NCI-H226 (cell line): ENCODE results near the gene TSPAN4.

Source experiments
- DNase-seq: peaks from one replicate; pipeline ENCODE4 v3.0.0-alpha.2; 2015

TSPAN4 gene

DNA sequence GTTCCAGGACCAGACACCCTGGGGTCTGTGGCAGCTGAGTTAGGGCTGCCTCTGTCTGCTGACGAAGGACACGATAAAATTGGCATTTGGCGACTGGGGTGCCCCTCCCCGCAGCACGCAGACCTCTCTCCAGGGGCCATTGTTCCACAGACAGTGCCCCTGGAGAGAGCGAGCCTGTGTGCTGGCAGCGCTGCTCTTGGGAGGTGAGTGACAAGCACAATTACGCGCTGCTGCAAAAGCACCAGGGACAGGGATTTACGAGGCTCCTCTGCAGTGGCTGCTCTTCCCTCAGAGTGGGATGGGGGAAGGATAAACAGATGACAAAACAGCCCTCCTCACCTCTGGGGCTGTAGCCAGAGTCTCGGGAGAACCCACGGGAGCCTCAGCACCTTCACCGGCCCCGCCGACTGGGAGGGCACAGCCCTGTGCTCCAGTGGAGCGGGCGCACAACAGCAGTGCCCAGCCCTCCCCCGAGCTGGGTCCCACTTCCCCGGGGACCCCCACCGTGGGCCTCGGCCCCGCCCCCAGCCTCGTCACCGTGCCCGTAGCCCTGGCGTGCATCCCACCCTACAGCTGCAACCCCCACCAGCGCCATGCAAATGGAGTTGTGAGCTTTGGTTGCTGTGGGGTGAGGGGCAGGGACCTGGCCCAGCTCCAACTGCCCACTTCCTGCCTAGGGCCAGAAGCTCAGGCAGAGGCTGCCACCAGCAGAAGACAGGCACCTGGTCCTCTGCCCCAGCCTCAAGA lies 48.3 kb downstream of the TSPAN4 start:
- no peak for DNase-seq

DNA sequence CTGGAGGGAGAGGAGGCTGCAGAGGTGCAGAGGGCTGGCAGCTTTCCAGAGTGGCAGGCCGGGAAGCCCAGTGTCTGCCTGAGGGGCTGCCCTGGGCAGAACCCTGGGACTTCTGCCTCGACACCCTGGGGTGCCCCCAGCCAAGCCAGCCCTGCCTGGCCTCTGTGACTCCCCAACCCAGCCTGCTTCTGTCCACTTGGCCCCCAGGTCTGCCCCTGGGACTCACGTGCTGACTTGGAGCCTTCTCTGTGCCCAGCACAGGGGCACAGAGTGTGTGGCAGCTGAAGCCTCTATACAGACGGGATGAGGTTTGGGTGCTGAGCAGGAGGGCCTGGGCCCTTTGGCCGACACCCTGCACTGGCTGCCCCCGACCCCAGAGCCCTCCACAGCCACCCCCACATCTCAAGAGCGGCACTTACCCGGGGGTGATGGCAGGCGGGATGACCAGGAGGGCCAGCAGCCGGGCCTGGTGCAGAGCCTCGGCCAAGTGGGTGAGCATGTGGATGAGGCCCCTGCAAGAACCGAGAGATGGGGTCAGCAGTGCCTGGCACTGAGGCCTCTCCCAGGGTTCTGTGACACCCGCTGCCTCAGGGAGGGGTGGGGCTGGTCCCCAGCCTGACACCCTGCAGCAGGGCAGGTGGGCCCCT lies 50.5 kb downstream of the TSPAN4 start:
- no peak for DNase-seq

DNA sequence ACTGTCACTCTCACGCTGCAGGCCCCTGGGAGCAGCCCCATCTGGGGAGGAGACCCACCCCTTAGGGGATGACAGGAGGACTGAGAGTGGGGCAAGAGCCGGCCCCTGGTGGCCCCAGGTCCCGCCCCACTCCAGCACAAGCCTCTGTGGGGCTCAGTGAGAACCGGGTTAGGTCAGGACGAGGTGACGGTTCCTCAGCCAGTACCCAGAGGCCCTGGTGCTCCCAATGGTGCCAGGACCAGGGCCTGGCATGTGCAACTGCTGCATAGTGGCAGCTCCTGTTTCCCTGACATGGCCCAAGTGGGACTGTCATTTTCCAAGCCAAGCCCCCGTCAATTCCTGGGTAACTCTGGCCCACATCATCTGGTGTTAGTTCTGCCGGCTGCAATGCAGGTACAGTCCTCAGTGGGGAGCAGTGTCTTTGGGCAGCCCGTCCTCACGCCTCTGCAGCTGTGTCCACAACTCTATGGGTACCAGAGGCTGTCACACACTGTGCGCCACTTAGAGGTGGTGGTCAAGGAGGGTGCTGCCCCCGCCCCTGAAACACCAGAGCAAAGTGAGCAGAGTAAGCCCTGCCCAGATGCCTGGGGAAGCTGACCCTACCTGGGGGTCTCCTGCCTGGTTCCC lies 52.0 kb downstream of the TSPAN4 start:
- no peak for DNase-seq

DNA sequence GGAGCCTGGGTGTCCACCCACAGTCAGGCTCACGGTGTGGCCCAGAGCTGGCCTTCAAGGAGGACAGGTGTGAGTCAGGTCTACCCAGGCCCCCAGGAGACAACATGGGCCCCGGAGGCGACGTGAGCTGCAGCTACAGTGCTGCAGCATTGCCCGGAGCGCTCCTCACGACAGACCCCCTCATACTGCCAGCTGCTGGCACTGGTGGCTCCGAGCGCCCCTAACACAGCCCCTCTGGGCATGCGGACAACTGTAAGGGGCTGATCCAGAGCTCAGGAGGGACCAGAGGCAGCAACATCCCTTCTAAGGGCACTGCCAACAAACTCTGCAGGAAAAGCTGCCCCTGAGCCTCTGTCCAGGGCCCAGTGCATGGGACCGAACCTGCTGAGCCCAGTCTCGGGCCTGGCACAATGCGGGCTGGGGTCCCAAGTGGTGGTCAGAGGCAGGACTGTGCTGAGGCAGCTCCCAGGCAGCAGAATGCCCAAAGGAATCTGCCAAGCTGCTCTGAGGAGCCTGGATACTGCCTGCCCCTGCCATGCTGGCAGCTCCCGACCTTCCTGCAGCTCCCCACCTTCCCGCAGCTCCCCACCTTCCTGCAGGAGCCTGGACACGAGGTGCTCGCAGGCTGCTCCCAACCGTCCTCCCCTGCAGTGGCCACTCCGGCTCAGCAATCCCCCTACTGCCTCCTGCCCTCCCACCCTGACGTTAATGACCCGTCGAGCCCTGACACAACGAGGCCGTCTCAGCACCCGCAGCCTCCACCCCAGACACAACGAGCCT lies 52.9 kb downstream of the TSPAN4 start:
- no peak for DNase-seq

DNA sequence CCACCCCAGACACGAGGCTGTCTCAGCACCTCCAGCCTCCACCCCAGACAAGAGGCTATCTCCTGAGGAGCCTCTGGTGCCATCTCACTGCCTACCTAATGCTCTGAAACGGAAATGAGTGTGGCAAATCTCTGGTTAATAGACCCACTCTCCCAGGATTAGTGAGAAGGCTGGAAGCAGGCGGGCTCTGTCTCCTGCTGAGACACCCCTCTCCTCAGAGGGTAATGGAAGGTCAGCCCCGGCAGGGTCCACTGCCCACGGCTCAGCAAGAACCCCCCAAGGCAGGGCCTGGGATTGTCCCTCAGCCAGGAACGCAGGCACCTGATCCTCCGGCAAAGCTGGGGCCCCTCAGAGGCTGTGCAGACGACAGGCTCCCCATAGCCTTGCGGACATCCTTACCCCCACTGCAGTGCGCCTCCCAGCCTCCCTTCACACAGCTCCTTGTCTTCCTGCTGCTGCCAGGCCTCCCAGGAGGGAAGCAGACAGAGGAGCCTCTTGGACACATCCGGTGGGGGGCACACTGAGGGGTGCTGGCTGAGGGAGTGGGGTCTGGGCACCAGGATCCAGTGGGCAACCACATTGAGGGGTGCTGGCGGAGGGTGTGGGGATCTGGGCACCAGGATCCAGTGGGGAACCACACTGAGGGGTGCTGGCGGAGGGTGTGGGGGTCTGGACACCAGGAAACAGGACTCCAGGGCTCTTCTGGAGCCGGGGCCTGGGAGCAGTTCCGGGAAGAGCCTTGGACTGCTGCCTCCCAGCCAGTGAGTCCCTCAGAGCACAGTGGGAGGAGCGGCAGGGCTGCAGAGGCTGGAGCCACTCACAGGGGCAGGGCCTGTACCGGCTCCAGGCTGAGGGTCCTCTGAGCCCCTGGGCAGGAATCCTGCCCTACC lies 54.8 kb downstream of the TSPAN4 start:
- DNase-seq: no peak

DNA sequence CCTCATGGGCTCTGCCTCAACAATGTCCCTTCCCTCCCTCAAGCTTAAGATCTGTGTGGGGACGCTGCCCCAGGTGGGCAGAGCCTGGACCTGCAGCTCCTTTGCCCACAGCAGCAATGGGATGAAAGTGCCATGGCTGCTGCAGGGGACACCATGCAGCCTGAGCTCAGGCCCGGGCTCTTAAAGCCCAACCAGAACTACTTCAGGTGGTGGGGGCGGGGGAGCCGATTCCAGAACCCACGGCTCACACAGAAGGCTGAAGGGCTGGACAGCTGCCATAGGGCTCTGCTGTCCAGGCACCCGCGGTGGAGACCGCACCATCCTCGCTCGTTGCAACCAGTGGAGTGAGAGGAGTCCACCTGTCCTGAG lies 55.5 kb downstream of the TSPAN4 start:
- no peak for DNase-seq

DNA sequence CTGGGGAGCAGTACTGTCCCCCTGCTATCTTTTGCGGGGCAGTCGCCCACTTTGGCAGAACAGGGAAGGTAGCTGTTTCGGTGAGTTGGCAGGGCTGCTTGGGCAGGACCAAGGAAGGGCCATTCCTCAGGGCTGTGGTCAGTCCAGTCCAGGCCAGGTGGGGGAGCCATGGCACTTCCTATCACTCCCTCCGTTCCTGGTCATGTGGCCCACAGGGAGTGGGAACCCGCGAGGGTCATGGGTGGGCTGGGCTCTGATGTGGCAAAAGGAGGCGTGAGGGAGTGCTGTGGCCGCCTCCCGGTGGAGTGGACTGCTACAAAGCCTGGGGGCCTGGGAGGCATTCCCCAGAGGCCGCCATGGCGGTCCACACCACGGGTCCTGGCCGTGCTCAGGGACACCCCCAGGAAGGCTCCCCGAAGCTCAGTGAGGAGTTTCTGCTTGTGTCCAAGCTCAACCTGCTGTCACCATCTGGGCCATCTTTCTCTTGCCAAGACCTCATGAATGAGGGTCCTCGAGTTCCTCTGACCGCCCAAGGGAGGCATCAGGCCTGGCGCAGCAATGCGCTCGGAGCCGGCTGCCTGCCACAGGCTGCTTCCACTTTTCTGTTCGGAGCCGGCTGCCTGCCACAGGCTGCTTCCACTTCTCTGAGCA lies 56.0 kb downstream of the TSPAN4 start:
- no peak for DNase-seq

DNA sequence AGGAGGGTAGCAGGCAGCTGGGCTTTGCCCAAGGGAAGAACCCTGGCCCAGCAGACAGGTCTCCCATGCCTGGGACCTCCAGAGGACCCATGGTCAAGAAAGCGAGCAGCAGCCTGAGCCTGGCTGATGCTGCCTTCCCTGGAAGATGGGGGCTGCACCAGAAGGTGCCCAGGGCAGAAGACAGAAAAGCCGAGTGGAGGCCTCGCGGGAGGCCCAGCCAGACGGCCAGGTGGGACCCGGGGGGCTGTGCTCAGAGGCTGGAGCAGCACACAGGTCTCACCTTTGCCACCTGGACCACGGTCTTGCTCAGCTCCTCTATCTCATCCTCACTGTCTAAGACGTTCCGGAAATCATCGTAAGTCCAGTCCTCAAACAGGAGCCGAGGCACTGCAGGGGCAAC lies 57.1 kb downstream of the TSPAN4 start:
- DNase-seq: no peak

DNA sequence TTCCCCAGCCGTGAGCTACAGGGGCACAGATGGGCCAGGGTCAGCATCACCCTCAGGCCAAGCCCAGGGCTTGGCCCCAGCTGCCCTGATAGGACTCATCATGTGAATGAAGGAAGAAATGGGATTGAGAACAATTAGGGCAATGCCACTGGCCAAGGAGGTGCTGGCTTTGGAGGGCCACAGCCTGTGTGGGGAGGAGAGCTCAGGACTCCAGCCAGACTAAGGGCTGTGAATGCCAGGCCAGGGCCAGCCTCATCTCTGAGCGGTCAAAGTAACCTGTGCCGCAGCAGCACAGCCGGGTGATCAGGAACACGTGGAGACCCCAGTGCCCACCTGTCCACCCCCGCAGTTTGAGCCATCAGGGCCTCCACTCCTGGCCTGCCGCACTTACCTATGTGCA lies 57.9 kb downstream of the TSPAN4 start:
- DNase-seq: no peak

DNA sequence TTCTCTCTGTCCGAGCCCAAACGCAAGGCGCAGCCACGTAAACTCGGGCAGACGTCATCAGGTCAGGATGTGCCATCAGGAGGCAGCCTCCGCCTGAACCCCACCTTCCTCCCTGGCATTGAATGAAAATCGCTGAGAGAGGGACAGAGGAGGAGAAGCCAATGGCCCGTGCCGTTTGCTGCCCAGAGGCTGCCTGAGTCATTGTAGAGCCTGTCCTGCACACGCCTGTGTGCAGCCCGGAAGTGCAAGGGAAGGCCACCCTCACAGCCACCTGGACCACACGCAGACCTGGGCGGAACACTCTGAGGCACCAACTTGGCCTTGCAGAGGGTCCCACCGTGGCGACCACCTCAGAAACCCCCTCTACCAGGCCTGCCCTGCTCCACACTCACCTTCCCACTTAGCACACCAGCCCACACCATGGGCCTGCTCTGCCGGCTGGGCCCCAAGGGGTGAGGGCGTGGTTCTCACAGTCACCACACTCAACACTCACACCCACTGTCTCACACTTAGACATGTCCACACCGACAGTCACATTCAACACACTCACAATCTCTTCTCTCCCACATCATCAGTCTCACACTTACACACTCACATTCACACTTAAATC lies 58.9 kb downstream of the TSPAN4 start:
- no peak for DNase-seq

DNA sequence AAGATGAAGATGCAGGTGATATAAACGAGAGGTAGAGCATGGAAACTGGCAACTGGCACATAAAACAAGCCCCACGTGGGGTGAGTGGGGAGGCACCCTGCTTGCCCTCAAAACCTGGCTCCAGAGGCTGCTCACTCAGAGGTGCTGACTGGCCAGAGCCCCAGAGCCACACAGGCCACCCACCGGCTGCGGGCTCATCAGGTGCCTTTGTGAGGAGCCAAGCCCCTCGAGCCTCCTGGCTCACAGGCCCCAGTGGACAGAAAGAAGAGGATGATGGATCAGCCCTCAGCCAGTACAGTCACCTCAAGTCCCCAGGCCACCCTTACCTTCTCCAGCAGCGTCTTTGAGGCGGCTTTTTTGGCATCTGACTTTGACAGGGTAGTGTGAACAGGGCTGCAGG lies 61.7 kb downstream of the TSPAN4 start:
- no peak for DNase-seq

DNA sequence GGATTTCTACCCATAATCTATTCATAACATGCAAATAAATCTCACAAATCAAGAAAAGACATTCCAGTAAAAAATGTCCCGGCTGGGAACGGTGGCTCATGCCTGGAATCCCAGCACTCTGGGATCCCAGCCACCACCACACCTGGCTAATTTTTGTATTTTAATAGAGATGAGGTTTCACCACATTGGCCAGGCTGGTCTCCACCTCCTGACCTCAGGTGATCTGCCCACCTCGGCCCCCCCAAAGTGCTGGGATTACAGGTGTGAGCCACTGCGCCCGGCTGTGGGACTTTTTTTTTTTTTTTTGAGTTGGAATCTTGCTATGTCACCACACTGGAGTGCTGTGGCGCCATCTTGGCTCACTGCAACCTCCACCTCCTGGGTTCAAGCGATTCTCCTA lies 63.3 kb downstream of the TSPAN4 start:
- no peak for DNase-seq

DNA sequence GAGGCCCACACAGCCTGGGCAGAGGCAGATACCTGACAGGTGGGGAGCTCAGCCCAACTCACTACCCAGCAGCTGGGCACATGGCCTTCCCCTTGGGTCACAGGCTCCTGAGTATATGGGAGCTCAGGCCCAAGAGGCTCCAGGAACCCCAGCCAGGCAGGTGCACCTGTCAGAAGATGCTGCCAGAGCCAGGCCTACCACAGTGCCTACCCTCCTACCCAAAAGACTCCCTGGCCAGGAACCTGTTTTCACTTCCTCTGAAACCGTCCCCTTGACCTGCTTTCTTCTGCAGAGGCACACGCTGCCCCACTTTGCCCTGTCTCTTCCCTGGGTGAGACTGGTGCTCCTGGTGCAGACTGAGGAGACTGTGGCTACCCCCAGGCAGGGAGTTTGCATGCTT lies 65.0 kb downstream of the TSPAN4 start:
- no peak for DNase-seq

DNA sequence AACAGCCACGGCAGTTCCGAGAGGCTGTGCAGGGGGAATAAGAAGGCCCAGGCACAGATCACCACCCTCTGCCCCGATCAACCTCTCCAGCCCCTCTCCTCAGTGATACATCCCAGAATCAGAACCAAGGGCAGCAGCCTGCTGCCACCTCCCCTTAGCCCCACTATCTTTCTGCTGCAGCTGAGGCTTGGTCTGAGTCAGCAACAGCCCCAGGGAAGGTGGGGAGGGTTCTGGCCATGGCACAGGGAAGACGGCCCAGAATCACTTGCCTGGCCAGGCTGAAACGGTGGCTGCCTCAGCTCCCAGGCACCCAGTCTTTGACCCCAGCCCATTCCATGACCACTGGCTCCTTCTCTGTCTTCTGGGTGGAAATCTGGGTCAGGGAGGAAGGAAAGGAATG lies 65.6 kb downstream of the TSPAN4 start:
- peak; percentile 37 for DNase-seq

DNA sequence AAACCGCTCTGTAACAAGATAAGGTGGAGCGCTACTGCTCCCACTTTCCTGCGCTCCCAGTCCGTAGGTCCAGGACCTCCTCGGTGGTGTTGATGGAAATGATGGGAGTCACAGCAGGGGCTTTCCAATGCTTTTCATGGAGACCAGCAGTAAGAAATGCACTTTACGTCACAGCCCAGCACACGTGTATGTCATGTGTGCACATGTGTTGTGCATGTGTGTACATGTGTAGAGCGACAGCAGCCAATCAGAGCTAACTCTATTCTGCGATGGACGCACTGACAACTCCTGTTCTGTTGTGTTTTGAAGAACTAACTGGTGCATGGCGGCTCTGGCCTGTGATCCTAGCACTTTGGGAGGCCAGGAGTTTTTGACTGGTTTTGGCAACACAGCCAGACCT lies 66.8 kb downstream of the TSPAN4 start:
- DNase-seq: no peak

DNA sequence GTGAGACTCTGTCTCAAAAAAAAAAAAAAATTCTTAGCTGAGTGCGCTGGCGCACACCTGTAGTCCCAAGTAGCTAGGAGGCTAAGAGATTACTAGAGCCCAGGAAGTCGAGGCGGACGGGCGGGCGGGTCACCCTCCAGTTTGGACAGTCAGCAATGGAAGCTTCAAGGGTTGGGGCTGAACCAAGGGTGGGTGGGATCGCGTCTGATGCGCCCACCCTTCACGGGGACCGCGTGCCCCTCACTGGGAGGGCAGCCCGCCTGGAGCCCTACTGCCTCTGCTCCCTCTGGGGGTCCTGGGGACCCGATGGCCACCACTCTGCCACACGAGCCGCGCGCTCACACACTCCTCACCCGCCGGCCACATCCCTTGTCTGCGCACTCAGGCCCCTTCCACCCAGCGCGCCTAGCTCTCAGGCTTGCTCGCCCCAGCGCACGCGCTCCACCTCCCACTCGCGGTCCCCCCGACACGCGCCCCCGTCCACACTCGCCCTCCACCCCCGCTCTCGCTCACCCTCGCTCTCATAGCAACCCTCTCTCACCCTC lies 67.5 kb downstream of the TSPAN4 start:
- no peak for DNase-seq

DNA sequence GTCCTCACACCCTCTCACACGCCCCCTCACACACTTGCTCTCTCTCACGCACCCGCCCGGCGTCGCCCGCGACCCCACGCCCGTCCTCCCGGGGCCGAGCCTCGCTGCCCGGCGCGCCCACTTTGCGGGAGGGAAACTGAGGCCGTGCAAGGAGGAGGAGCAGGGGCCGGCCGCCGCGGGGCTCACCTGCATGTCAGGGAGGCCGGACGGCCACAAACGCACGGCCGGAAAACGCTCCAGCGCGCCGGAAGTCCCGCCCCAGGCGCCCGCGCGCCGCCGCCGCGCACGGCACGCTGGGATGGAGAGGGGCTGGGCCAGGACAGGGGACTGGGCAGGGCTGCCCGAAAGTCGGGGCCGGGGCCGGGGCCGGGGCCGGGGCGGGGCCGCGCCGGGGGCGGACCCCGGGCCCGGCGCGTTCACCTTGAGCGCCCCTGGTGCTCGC lies 68.0 kb downstream of the TSPAN4 start, which contains the start of gene CHID1:
TSS of gene CHID1 (minus strand) at position 222 of the 442 bp plus-strand sequence. CDS start 5,994 bp downstream, outside the sequence.
- DNase-seq: peak; percentile 83

DNA sequence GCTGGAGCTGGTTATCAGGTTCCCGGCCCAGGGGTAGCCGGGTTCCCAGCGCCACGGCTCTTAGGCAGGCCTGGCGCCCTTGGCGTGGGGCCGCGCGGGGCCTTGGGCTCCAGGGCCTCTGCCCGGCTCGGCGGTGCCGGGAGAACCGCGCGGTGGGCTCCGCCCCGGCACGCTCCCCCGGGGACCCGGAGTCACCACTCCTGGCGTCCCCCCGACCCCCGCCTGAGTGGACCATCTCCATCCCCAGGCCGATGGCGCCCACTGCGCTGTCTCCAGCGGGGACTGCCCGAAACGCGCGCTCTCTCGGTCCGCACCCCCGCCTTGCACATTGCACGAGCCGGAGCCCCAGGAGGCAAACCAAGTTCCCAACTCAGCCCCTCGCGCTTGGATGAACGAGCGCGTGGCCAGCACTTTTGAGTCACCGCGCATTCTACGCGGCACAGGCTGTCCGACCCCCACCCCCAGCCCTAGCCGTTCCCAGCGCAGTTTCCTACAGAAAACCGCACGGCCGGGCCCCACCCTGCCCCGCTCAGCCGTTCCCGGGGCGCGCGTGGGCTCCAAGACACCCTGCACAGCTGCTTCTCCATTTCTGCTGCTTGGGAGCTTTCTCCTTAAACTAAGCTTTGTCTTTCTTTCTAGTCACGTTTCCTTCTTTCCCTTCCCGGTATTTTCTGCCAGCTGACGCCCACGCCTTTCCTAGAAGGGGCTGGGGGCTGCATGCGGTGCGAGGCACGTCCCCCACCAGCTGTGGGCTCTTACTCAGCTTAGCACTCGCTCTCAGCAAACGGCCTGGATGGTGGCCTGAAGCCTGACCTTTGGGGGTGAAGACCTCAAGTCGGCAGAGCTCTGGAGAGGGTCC lies 68.6 kb downstream of the TSPAN4 start:
- no peak for DNase-seq

DNA sequence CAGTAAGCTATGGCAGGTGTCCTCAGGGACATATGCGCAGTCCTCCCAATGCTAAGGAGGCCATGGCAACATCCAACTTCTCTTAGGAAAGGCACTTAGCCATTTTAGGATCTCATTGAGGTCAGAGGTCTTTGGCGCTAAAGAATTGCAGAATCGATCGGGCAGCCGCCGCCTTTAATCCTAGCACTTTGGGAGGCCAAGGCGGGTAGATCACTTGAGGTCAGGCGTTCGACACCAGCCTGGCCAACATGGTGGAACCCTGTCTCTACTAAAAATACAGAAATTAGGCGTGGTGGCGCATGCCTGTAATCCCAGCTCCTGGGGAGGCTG lies 69.2 kb downstream of the TSPAN4 start:
- no peak for DNase-seq

DNA sequence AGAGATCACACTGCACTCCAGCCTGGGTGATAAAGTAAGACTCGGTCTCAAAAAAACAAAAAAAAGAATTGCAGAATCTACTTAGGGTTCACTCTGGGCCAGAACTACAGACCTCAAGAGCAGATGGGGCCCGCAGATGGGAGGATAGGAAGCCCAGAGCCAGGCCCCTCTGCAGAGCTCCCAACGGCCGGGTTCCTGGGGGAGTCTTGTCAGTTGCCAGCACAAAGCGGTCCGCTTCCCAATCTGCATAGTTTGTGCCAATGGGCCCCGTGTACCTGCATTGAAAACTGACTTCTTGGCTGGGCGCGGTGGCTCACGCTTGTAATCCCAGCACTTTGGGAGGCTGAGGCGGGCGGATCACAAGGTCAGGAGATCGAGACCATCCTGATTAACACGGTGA lies 69.6 kb downstream of the TSPAN4 start:
- no peak for DNase-seq
